ENCODE data around the gene IQCK. TPM values are rescaled to one million over a fixed set of nuclear protein-coding genes. Genes with fewer than 3 reads are reported as not detected.

IQCK gene
- total RNA-seq, 1 donor from 2014 or later = 0.71 TPM

DNA sequence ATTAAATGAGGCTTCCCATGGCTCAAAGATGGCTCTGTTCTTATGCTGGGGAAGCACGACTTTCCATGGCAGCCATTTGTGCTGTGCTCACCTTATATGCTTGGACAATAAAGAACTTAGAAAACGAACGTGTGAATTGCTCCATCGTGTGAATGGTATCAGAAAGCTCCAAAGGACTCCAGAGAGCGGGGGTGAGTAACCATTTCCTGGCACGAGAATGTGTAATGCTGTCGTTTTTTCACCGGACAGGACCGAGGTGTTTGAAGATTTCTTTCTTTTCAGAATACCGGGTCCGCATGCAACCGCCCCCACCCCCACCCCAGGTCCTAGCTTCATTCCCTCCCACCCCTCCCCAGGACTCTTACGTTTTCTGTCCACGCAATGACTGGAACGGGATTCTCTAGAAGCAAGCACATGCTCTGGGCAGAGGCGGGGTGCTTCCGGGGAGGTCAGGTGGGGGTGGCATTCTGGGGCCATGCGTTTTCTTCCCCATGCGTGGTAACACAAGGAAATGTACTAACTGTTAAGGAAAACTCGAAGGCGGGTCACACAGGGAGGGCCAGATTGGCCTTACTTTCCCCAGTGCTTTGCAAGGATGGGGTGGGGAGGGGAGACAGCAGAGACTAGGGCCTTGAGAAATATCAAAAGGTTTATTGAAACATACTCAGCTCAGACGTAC is 140.4 kb downstream of the IQCK start:
- intact Hi-C loops (cut with micrococcal nuclease) = no loop called here

DNA sequence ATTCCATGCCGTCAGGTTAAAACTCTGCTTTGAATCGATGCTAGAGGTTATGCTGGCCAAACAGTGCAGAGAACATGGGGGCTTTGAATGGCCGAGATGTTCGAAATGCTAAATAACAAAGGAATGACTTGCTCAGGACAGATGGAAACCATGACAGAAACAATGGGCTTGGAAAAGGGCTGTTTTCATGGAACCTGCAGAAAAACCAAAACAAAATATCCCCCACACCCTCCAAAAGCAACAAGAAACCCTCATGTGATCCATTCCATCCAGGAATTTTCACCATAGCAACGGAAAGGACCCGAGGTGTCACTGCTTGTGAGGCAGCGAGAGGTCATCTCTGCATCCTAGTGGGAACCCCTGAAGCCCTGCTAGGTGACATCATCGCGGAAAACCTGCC is 141.1 kb downstream of the IQCK start:
- intact Hi-C loops (cut with micrococcal nuclease) = no loop called here

DNA sequence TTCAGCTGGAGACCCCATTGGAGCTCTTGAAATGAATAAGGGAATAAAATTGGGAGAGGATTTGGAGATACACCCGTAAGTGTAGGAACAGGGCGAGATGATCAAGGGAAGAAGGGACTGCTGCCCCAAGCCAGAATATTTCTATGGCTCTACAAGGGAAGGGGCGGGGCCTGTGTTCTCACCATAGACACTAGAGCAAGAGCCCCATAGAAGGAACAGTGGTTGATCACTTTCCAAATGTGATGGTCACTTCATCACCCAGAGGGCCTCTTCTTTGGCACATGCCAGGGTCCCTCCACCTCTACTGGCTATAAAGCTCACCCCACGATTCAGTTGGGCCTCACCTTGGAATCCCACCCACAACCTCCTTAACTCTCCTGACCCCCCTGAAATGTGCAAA is 141.5 kb downstream of the IQCK start:
- intact Hi-C loops (cut with micrococcal nuclease) = no loop called here

DNA sequence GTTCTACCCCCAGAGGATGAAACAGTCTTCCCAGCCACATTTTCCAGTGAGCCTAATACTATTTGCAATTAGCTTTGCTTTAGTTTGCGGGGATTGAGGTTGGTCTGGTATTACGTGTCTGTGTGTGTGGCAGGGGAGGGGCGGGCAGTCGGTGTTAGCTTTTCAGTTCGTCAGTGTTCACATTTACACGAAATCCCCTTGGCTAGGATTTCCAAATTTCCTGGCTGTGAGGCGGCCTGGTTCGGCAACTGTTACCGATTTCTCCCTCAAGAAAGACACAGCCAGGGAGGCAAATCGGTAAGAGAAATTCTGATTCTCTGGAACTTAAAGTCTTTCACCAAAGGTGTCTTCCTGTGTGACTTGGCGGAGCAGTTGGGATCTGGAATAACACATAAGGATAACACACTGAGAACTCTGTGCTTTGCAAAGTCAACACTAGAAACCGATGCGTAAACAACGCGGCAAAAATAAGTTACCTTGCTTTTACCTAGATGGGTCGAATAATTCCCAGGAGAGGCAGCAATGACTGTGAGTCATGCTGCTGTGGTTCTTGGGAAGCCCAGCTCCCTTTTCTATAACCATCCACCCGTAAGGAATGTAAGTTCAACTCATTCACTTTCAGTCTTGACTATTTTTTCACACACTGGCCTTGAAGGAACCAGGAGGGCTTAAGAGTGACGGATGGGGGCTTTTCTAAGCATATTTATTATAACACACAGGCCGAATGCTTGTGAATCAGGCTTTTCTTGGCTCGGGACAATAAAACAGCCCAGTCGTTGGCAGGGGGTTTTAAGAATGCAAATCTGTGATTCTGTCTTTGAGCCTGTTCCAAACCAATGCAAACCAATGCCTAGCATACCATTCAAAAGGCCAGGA is 142.3 kb downstream of the IQCK start:
- intact Hi-C loops (cut with micrococcal nuclease) = no loop called here

DNA sequence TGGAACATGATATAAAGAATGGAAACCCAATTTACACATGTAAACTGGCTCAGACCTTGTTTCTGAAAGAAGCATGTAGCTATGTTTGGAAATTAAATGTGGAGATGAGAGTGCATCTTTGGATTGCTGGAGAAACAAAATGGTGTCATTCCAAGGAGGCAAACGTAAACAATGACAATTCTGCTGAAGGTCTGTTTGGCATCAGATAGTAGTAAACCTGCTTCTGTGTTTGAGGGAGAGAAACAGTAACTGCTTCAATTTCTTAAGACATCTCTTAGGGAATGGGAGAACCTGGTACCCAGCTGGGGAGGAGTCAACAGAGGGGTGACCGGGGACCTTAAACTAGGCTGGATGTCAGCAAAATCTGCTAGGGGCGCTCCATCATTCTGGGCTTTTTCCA is 143.1 kb downstream of the IQCK start:
- intact Hi-C loops (cut with micrococcal nuclease) = no loop called here

DNA sequence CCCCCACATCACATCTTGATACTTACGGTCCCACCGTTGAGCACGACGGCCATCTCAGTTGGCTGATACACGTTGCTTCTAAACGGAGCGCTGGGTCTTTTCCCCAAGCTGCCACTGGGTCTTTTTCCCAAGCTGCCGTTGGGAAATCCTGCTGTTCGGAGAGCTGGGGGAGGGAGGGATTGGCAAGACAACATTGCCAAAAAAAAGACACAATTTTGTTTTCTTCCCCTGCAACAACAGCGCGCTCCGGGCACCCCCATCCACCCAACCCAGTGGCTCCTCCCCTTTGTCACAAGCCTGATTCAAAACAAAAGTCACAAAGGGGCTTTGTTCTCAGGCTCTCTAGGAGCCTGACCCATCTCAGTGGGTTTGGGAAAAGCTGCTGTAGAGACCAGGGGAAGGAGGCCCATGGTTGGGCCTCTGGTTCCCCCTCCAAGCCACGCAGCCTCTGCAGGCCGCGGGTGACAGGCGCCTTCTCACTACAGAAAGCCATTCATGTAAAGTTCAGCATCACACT is 143.8 kb downstream of the IQCK start:
- intact Hi-C loops (cut with micrococcal nuclease) = no loop called here

DNA sequence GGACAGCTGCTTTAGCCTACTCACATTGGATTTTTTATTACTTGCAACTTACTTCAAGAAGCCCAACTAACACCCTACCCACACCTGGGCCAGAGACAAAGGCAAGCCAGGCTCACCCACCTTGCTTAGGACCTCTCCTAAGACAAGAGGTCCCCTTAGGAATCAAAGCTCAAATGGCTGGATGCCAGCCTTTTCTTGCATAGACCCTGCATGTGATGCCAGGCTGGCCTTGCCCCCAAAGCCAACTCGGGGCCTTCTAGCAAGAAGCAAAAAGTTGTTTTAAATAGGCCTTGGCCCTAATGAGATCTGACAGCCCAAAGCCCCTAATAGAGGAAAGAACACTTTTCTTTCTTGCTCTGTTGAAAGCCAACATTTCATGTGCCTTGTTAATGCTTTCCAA is 145.9 kb downstream of the IQCK start:
- intact Hi-C loops (cut with micrococcal nuclease) = no loop called here

DNA sequence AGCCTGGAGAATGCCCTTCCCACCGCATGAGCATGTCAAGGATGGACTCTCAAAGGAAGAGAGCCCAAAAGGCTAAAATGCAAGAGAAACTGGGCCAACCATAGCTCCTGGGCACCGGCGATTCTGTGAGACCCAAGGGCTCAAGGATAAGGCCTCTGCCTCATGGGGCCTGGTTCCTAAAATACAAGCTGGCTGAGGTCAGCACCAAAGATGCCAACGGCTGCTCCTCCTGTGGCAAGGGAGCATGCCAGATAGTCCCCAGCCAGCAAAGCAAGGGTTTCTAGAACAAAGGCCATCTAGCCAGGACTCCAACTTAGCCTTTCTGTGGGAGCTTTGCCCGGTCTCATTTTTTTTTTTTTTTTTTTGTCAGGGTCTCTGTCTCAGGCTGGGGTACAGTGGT is 146.5 kb downstream of the IQCK start:
- intact Hi-C loops (cut with micrococcal nuclease) = no loop called here

DNA sequence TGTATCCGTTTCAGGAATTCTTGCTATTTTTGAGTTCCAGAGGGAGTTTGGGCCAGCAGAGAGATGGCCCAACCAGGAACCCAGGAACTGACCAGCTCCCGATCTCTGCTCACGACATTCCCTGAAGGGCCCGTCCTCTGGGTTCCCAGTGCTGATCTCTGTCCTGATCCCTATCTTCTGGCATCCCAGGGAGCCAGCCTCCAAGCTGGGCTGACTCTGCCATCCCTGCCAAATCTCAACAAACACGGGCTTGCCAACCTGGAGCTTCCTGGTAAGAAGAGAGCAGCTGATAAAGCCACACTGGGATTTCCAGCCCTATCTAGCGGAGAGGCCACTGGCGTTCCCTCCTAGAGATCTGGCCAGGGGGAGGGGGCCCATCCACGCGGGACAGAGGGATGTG is 150.3 kb downstream of the IQCK start:
- intact Hi-C loops (cut with micrococcal nuclease) = no loop called here

DNA sequence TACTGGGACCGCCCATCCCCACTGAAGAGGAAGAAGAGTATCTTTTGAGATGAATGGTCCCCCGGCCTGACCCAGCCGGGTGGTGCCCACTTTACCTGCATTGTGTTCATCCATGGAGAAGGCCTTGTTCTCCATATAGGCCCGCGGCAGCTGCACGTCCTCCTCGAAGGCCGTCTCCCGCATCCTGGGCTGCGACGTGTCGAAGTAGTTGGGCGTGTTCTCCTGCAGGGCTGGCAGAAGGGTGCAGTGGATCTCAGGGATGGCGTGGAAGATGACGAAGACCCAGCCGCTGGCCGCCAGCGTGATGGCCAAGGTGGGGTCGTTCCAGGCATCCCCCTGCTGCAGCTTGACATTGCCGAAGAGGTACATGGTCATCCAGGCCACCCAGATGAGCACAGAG is 153.7 kb downstream of the IQCK start:
- intact Hi-C loops (cut with micrococcal nuclease) = no loop called here

DNA sequence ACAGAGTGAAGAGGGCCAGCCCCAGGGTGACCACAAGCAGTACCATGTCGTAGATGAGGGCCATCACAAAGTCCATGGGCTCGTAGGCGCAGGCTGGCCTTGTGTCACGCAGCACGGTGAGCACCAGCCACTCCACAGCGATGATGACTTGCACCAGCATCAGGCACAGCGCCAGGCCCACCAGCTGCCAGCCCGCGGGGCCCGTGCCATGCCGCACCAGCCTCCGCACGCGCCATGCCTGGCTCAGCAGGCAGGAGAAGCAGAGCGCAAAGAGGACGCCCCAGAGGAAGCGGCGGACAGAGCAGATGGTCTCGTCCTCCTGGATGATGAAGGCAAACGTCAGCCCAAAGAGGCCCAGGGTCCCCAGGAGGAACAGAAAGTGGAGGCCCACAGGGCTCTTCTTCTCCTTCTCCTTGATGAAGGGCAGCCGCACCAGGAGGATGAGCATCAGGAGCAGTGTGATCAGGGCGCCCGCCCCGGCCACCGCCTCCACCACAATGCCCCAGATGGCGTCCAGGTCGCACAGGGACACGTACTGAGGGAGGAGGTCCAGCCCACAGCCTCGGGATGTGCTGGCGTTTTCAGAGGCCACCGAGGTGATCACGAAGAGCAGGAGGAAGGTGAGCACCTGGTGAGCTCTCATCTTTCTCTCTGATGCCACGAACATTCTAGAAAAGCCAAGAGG is 154.2 kb downstream of the IQCK start:
- intact Hi-C loops (cut with micrococcal nuclease) = no loop called here

DNA sequence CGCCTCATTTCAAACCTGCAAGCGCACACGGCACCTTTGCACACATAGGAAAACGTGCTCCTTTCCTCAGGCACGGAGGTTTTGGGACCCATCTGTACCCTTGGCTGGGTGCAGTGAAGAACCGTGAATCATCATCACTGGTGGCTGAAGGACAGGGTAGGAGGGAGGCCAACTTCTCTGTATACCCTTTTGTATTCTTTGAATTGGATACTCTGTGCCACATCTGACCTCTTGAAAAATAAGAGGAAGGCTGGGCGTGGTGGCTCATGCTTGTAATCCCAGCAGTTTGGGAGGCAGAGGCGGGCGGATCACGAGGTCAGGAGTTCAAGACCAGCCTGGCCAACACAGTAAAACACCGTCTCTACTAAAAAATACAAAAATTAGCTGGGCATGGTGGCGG is 154.9 kb downstream of the IQCK start:
- intact Hi-C loops (cut with micrococcal nuclease) = no loop called here

DNA sequence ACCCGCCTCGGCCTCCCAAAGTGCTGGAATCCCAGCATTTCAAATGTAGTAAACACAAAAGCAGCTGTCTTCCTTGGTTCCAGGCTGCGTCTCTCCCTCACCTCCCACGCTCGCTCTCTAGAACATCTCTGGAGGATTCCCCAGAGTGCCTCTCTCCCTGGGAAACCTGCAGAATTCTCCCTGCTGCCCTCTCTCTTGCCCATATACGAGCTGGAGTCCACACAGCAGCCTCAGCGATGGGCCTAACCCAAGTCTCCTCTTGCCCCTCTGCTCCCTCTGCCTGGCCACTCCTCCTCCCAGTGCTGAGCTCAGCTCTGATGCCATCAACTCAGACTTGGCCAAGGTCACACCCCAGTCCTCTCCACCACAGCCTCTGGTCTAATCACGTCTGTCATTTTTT is 156.0 kb downstream of the IQCK start:
- intact Hi-C loops (cut with micrococcal nuclease) = no loop called here

DNA sequence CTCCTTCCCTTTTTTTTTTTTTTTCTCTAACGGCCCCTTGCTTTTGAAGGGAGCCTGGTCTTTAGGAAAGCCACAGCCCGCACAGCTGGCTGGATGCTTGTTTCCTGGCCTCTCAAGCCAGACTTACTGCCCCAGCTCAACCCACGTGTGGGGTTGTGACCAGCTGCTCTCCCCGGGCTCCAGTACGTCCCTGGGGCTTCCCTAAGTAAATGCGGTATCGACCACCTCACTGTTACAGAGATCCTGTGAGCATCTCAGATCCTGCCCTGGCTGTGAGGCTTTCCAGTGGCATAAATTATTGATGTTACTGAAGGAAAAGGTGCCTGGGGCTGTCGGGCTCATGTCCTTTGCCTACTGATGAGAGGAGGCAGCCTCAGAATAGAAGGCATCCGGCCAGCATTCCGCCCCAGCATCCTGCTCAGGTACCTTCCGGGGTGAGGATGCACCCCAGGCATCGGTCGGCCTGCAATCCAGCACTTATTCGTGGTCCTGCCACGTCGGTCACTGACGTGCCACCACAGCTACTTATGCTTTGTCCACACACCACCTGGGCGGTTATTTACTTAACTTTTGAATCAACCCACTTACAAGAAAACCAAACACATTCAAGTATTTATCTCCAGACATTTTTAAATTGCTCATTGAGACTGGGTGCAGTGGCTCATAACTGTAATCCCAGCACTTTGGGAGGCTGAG is 156.9 kb downstream of the IQCK start:
- intact Hi-C loops (cut with micrococcal nuclease) = no loop called here

DNA sequence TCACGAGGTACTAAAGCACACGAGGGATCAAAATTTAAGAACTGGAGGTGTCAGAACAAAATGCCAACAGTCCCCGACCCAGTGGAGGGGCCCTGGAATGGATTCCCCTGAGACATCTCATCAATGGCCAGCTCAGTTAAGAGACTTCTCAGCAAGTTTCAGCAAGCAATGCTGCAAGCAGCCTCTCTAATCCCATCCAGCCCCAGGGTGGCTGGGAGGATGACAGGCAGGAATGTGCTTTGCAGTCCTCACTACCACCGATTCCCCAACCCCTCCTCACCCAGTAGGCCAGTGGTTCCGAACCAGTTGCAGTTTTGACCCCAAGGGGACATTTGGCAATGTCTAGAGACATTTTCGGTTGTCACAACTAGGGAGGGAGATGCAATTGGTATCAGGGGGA is 157.8 kb downstream of the IQCK start:
- intact Hi-C loops (cut with micrococcal nuclease) = no loop called here

DNA sequence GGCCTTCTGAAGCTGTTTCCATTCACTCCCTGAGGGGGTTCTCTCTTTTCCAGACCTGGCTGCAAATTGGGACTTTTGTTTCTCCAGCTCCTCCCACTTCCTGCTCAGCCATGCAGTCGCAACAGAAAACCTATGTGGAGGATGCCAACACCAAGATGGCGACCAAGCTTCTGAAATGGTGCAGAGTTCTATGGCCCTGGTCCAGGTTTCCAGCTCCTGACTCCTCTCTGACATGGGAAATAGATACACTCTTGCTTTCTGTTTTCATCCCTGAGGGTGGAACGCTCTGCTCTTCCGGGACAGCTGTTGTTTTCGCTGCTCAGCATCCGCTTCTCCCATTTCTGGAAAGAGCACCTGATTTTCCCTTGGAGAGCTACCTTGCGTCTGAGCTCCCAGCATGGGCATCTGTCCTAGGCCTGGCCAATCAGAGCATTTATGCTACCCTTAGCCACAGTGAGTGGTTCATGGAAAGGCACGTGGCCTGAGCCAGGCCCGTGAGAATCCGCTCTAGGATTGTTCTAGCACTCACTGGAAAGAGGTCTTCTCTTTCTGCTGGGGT is 158.5 kb downstream of the IQCK start:
- intact Hi-C loops (cut with micrococcal nuclease) = no loop called here

DNA sequence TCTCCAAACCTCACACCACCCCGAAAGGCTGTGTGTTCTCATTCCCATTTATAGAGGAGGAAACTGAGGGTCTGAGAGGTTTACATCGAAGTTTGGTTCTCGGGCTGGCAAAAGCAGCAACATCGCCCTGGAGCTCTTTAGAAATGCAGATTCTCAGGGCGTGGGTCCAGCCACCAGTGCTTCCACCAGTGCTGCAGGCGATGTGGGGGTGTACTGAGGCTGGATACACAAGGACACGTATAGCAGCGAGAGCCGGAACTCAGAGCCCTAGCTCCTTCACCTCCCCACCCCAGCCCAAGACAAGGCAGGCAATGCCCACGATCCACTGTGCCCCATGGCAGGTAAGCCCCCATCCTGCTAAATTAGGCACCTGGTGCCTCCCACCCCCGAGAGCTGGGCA is 160.7 kb downstream of the IQCK start:
- intact Hi-C loops (cut with micrococcal nuclease) = no loop called here

DNA sequence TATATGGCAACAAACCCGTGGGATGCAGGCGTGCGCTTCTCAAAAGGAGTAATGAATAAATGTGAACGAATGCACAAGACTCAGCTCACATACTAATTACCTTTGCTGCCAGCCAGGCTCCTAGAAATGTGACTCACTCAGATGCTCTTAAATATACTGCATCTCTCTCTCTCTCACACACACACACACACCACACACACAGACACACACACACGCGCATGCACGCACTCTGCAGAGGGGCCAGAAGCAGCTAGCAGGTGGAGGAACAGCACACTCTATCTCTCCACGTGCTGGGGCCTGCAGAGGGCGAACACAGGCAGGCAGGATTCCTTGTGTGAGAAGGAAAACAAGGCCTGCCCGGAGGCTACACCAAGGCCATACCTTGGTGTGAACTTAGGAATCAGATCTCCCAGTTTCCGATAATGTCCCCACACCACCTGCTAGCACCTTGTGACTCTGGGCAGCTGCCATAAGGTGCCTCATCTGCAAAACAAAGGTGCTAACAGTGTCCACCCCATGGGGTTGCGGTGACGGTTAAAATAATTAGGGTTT is 161.2 kb downstream of the IQCK start:
- intact Hi-C loops (cut with micrococcal nuclease) = no loop called here

DNA sequence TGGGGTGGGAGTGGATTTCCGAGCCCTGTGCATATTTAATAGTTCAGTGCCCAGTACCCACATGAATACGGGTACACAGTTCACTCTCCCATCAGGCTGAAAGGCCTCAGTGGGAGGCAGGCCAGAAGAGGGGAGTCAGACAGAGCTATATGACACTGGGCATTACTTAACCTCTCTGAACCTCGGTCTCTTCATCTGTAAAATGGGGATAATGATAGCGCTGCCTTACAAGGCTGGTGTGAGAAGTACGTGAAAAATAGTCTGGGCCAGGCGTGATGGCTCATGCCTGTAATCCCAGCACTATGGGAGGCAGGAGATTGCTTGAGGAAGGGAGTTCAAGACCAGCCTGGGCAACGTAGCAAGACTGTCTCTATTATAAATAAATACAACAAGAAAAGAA is 163.0 kb downstream of the IQCK start:
- intact Hi-C loops (cut with micrococcal nuclease) = no loop called here

DNA sequence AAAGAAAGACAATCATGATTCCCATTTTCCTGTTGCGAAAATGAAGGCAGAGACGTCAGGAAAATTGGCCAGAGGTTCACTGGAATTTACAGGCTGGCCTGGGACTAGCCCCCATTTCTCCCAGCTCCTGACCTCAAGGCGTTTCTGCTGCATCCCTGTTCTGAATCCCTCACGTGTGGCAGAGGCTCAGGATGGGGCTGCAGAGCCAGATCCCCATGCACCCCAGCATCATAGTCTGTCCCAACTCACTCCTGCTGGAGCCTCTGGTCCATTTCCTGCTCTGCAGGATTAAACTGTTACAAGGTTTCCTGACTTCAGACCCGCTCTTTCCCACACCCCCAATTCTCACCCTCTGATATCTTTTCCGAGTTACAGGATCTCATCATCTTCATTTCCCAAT is 163.7 kb downstream of the IQCK start:
- intact Hi-C loops (cut with micrococcal nuclease) = no loop called here

DNA sequence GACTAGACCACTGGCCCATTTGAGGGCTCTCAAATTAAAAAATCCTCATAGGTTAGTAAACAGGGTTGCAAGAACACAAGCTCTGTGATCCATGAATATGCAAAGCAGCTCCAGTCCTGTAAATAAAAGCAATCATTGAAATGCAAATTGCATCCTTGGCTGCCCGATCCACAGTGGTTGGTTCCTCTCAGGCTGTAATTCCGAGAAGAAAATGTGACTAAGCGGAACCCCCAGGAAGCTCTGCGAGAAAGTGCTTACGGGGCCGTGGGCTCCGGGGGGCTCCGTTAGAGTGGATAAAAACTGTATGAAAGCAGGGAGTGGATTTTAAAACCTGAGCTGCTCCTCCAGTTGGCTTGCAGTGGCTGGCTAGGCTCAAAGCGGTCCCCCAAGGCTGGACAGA is 164.1 kb downstream of the IQCK start:
- intact Hi-C loops (cut with micrococcal nuclease) = no loop called here
